ENCODE measurements around the gene PKHD1.

Gene PKHD1

GRCh38 chr6:51844336-51844735 is 243.1 kb downstream of the PKHD1 start:
- DNase-seq: no peak

GRCh38 chr6:51843456-51844056 is 243.9 kb downstream of the PKHD1 start:
- no peak for DNase-seq

GRCh38 chr6:51842804-51843378 is 244.5 kb downstream of the PKHD1 start:
- DNase-seq: no peak

- DNase-seq: no peak
Observed at GRCh38 chr6:51842061-51842803, 245.2 kb downstream of the PKHD1 start.

- DNase-seq: no peak
Observed at GRCh38 chr6:51841626-51842025, 245.8 kb downstream of the PKHD1 start.

GRCh38 chr6:51839726-51840374 is 247.6 kb downstream of the PKHD1 start:
- no peak for DNase-seq

GRCh38 chr6:51830666-51831065 is 256.7 kb downstream of the PKHD1 start:
- no peak for DNase-seq

GRCh38 chr6:51827580-51827979 is 259.8 kb downstream of the PKHD1 start:
- DNase-seq: no peak

GRCh38 chr6:51824940-51825339 is 262.5 kb downstream of the PKHD1 start:
- no peak for DNase-seq

- DNase-seq: no peak
Observed at GRCh38 chr6:51820555-51820954, 266.9 kb downstream of the PKHD1 start.

GRCh38 chr6:51818520-51819022 is 268.8 kb downstream of the PKHD1 start:
- DNase-seq: no peak

GRCh38 chr6:51817832-51818231 is 269.6 kb downstream of the PKHD1 start:
- DNase-seq: no peak

- no peak for DNase-seq
Observed at GRCh38 chr6:51814418-51814817, 273.0 kb downstream of the PKHD1 start.

GRCh38 chr6:51813904-51814303 is 273.5 kb downstream of the PKHD1 start:
- no peak for DNase-seq

- DNase-seq: no peak
Observed at GRCh38 chr6:51812231-51812630, 275.2 kb downstream of the PKHD1 start.

- DNase-seq: no peak
Observed at GRCh38 chr6:51805517-51805916, 281.9 kb downstream of the PKHD1 start.

- DNase-seq: no peak
Observed at GRCh38 chr6:51800603-51801002, 286.8 kb downstream of the PKHD1 start.

- no peak for DNase-seq
Observed at GRCh38 chr6:51793393-51793792, 294.0 kb downstream of the PKHD1 start.

- no peak for DNase-seq
Observed at GRCh38 chr6:51792273-51793030, 295.0 kb downstream of the PKHD1 start.

GRCh38 chr6:51790946-51791345 is 296.5 kb downstream of the PKHD1 start:
- no peak for DNase-seq

GRCh38 chr6:51788121-51788520 is 299.3 kb downstream of the PKHD1 start:
- no peak for DNase-seq

- DNase-seq: no peak
Observed at GRCh38 chr6:51778666-51779065, 308.7 kb downstream of the PKHD1 start.

GRCh38 chr6:51777618-51778017 is 309.8 kb downstream of the PKHD1 start:
- no peak for DNase-seq

Data from NCI-H2081 treated with DMSO at 0.1 percent for 48 hours (cell line).